NCI-H187 treated with DMSO at 0.1 percent for 48 hours (cell line): ENCODE results near the gene BUB1B.

Source experiments
- DNase-seq: peaks from one replicate; lab custom pipeline; 2025; lab: John Stamatoyannopoulos, UW

Gene BUB1B

DNA sequence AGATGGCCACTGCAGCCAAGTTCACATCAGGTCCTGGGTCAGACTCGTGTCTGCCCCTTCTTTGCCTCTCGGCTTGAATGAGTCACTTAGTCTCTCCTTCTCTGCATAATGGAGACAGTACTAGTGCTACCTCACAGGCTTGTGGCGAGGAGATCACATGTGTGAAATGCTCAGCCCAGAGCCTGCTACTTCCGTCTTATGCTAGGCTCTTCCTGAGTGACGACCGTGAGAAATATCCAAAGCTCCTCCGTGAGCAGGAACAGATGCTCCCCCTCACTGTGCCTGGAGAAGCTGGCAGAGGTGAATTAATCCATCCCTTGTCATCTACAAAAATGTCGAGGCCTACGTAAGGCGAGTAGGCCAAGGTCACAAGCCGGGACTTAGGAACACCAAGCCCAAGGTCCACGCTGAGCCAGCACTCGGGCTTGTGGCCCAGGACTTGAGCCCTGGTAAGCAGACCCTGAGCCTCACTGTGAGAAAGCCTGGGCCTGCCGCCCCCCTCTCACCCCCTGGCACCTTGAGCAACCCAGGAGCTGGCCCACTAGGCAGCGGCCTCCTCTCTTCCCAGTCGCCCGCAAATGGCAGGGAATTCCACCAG, 95.9 kb downstream of the BUB1B start:
- DNase-seq = no peak

- no peak for DNase-seq
Measured at GRCh38 chr15:40257656-40258450, 97.0 kb downstream of the BUB1B start.

DNA sequence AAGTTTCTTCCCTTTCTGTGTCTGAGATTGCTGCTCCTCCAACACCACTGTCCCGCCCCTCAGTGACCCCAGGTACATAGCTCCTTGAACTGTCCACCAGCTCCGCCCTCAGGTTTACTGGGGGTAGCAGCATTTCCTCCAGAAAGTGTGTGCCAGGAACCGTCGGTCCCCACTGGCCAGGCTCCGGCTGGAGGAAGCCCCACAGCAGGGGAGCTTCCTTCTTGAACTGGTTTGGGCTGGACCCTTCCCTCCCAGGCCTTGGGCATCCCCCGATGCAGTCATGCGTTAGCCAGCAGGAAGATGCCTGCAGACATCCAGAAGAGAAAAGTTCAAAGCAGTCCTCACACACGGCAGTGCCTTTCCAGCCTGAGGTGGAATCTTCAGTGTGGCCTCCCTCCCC, 97.7 kb downstream of the BUB1B start:
- DNase-seq = no peak

GRCh38 chr15:40259021-40259420, 98.2 kb downstream of the BUB1B start:
- no peak for DNase-seq

DNA sequence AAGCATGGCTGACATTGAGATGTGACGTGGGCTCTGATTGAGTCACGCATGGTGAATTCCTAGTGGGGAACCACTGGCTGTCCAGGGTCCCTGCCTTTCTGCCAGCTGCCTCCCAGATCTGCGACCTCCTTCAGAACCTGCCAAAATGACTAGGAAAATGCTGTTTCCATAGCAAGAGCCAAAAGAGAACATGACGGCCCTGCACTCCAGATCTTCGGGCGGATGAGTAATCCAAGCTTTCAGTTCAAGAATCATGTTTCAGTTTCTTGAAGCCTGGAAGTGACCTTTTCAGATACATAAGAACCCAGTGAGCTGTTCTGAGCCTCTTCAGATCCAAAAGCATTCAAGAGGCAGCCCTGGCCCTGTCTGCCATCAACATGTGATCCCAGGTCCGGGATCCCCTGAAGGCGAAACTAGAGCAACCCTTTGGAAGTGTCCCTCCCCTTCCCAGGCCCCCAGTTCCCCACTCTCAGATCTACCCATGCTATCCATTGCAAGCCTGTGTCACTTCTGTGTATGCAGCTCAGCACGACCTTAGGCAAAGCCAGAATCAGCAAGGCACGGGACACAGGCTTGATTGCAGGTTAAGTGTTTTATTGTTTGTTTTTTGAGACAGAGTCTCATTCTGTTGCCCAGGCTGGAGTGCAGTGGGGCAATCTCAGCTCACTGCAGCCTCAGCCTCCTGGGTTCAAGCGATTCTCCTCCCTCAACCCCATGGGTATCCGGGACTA, 102.3 kb downstream of the BUB1B start:
- no peak for DNase-seq

DNA sequence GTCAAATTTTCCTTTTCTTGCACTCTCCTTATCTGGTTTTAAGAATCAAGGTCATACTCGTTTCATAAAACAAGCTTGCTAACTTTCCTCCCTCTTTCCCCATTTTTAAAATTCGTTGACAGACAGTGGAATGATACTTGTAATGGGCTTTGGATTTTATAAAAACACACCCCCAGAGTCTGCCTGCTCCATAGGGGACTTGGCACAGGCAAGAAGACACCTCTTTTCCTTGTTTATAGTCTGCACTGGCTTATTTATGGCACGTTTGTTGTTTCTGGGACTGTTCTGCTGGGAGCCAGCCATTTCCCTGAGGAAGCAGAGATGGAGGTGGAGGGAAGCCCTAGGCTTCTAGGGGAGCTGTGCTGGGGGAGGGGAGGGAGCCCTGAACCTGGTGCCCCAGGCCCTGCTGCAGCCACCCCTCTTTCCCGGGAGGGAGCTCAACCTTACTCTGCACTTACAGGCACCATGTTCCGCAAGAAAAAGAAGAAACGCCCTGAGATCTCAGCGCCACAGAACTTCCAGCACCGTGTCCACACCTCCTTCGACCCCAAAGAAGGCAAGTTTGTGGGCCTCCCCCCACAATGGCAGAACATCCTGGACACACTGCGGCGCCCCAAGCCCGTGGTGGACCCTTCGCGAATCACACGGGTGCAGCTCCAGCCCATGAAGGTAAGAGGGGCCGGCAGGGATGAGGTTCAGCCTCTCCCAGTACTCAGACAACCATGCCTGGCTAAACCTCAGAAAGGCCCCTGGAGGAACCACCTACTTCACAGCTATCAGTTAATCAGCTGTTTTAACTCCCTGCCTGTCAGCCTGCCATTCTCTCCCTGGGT, 103.7 kb downstream of the BUB1B start:
- DNase-seq = no peak

DNA sequence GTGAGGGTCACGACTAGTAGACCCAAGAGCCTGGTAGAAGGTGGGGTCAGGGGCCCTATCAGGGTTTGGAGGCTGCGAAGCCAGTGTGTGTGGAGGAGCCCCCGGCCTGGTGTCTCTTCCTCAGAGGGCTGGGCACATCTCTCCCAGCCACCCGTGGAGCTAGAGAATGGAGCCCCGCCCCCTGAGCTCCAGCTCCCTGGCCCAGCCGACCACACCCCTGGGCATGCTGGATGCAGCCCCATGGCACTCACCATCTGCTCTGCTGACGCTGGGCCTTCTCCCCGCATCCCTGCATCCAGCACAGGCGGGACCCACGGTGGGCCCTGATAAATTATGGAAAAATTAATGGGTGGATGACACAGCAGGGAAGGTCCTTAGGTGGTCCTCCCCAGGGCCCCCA, 104.5 kb downstream of the BUB1B start:
- no peak for DNase-seq

- DNase-seq = no peak
Measured at GRCh38 chr15:40265875-40266274, 105.0 kb downstream of the BUB1B start.

GRCh38 chr15:40266828-40267304, 106.0 kb downstream of the BUB1B start:
- DNase-seq = no peak

- no peak for DNase-seq
Measured at GRCh38 chr15:40267670-40268069, 106.8 kb downstream of the BUB1B start.

DNA sequence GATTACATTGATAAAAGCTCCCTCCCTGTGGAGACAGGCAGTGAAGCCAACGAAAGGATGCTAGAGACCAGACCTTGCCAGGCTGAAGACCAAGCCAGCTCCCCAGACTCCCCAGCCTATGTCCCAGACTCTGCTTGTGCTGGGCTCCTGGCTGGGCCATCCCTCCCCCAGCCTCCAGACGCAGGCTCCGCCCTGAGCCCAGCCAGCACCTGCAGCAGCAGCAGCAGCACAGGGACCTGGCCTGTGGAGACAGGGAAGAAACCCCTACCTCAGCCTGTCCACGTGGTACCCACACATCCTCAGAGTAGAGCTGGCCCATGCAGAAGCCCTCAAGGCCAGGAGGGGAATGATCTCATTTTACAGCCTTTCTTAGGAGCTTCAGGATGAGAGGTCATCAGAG, 108.7 kb downstream of the BUB1B start:
- DNase-seq = no peak

DNA sequence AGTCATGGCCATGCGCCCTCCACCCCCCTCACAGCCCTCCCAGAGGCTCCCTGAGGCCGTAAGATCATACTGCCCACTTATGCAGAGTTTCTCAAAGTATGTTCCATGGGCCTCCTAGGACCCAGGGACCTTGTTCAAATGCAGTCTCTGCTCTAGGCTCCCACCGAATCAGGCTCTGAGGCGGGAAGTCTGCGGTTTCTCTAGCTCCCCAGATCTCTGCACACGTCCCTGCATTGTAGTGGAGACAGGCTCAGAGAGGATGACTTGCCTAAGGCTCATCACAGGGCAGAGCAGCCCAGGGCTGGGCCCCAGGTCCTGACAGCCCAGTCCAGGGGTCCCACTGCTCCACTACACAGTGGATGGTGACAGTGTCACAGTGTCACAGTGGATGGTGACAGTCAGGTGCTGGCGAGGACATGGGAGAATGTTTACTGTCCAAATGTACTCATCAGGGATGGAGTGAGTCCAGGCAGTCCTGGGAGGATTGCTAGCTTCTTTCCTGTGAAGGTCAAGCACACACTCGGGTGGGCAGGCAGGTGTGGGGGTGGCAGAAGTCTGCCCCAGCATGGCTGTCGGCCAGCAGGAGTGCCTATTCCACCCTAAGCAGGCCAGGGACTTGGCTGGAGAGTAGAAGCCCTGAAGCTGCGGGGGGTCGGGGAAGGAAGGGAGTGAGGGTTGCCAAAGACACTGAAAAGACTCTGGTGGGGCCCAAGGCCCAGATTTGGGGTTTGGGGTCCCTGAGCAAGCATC, 109.6 kb downstream of the BUB1B start:
- DNase-seq = no peak
